NCI-H226 (cell line): ENCODE measurements around the gene NPRL2.

ENCODE experiments used
- DNase-seq: peaks from one replicate; pipeline ENCODE4 v3.0.0-alpha.2; 2015

NPRL2 gene

GRCh38 chr3:50373146-50374051 is 22.8 kb upstream of the NPRL2 start:
- no peak for DNase-seq

GRCh38 chr3:50372349-50372748 is 21.8 kb upstream of the NPRL2 start:
- no peak for DNase-seq

GRCh38 chr3:50371133-50371685 is 20.6 kb upstream of the NPRL2 start:
- no peak for DNase-seq

GRCh38 chr3:50370594-50370993 is 20.0 kb upstream of the NPRL2 start:
- no peak for DNase-seq

- DNase-seq, result no peak
These were observed 18.6 kb upstream of the NPRL2 start for GRCh38 chr3:50369012-50369670.

GRCh38 chr3:50365842-50366220 is 15.3 kb upstream of the NPRL2 start:
- no peak for DNase-seq

- peak; percentile 66 for DNase-seq
These were observed 14.7 kb upstream of the NPRL2 start for GRCh38 chr3:50365080-50365841.

- no peak for DNase-seq
These were observed 14.1 kb upstream of the NPRL2 start for GRCh38 chr3:50364573-50365079.

- DNase-seq, result no peak
These were observed 9.2 kb upstream of the NPRL2 start for GRCh38 chr3:50359760-50360110.

- peak; percentile 91 for DNase-seq
These were observed 8.6 kb upstream of the NPRL2 start, which contains the start of gene TMEM115 for GRCh38 chr3:50358911-50359759. Gene TMEM115, minus strand, starts transcription at chr3:50359521. Its CDS starts 458 bp downstream, at chr3:50359063.

- no peak for DNase-seq
These were observed 7.9 kb upstream of the NPRL2 start for GRCh38 chr3:50358355-50358910.

- DNase-seq, result no peak
These were observed 6.9 kb upstream of the NPRL2 start for GRCh38 chr3:50357481-50357880.

- no peak for DNase-seq
These were observed 6.0 kb upstream of the NPRL2 start for GRCh38 chr3:50356553-50356952.

GRCh38 chr3:50355829-50356552 is 5.4 kb upstream of the NPRL2 start:
- DNase-seq, result no peak

- DNase-seq, result no peak
These were observed 4.3 kb upstream of the NPRL2 start for GRCh38 chr3:50354850-50355249.

GRCh38 chr3:50354186-50354764 is 3.7 kb upstream of the NPRL2 start:
- DNase-seq, result no peak

- no peak for DNase-seq
These were observed 2.9 kb upstream of the NPRL2 start for GRCh38 chr3:50353245-50354004.

- no peak for DNase-seq
These were observed 2.2 kb upstream of the NPRL2 start for GRCh38 chr3:50352781-50353180.

- no peak for DNase-seq
These were observed 735 bp upstream of the NPRL2 start for GRCh38 chr3:50351323-50351697.

- no peak for DNase-seq
These were observed 405 bp downstream of the NPRL2 start for GRCh38 chr3:50350213-50350526.
